Measurements from ENCODE around the gene FASN. TPM values are rescaled to one million over a fixed set of nuclear protein-coding genes. Genes with fewer than 3 reads are reported as not detected.

The FASN gene
- total RNA-seq, 2 donors from 2014 or later = 16.3 to 388 TPM

- DNase-seq = no peak
- ATAC-seq = no peak
- peaks cover 24% of the 10 kb centered on the region for H3K4me1 ChIP-seq
- 90 to 100% methylated on average over 5 to 15 of the region's 16 CpGs for WGBS, 2 donors
- TF ChIP-seq POLR2A (IDR thresholded peaks at IDR 0.05) (no peak), CTCF (IDR thresholded peaks at IDR 0.05) (no peak)
- H3K9me3 ChIP-seq = no peaks in the 10 kb centered on the region
- H3K4me3 ChIP-seq = no peak overlapping the region
- intact Hi-C loops (cut with DNase I) = loop anchor here (5.0 kb wide), 1 partner anchor 128 kb away; no protein-coding TSS in a partner anchor
- H3K27ac ChIP-seq = no peak overlapping the region
- no peaks in the 10 kb centered on the region for H3K27me3 ChIP-seq
- H3K36me3 ChIP-seq (replicated peaks in 1 of 2; ENCODE audit: insufficient read depth in 1 of 2, low read depth in 2 of 2) = no peaks in the 10 kb centered on the region
Measured at GRCh38 chr17:82029391-82029790, 68.6 kb downstream of the FASN start.

GRCh38 chr17:82028966-82029365 lies 69.1 kb downstream of the FASN start:
- Histone ChIP-seq H3K27ac (no peak overlapping the region), H3K9me3 (no peaks in the 10 kb centered on the region), H3K27me3 (no peaks in the 10 kb centered on the region), H3K36me3 (replicated peaks in 1 of 2; ENCODE audit: insufficient read depth in 1 of 2, low read depth in 2 of 2) (no peaks in the 10 kb centered on the region), H3K4me1 (peaks cover 29% of the 10 kb centered on the region), H3K4me3 (no peak overlapping the region)
- WGBS, 2 donors = 90 to 95% methylated on average over 7 to 9 of the region's 9 CpGs
- intact Hi-C loops (cut with DNase I) = loop anchor here (5.0 kb wide), 1 partner anchor 128 kb away; no protein-coding TSS in a partner anchor
- TF ChIP-seq POLR2A (IDR thresholded peaks at IDR 0.05) (no peak), CTCF (IDR thresholded peaks at IDR 0.05) (no peak)
- no peak for DNase-seq
- no peak for ATAC-seq

Other genes with a start within 250 kb of the FASN start
- 1,000 to 10,000 TPM; 1,462 to 4,394 TPM for gene P4HB, start 237.7 kb downstream of the FASN start, total RNA-seq
- gene ARHGDIA, start 226.9 kb downstream of the FASN start, total RNA-seq = 100 to 1,000 TPM; 109 to 141 TPM
- gene ALYREF, start 206.7 kb downstream of the FASN start, total RNA-seq = 10 to 100 TPM; 17.1 to 72.2 TPM
- 100 to 1,000 TPM in 1 of 2 donors, 10 to 100 TPM in 1; 58.1 to 111 TPM for gene ANAPC11, start 206.5 kb downstream of the FASN start, total RNA-seq
- gene NPB, start 196.0 kb downstream of the FASN start, total RNA-seq = 1 to 10 TPM in 1 of 2 donors, under 1 TPM in 1; 0.66 to 1.8 TPM
- gene PCYT2, start 186.8 kb downstream of the FASN start, total RNA-seq = 10 to 100 TPM; 13.0 to 25.1 TPM
- gene SIRT7, start 180.1 kb downstream of the FASN start, total RNA-seq = 10 to 100 TPM; 23.9 to 48.5 TPM
- 10 to 100 TPM in 1 of 2 donors, 1 to 10 TPM in 1; 8.3 to 14.5 TPM for gene MAFG, start 170.5 kb downstream of the FASN start, total RNA-seq
- gene PYCR1, start 160.9 kb downstream of the FASN start, total RNA-seq = 10 to 100 TPM; 38.2 to 54.2 TPM
- gene MYADML2, start 151.0 kb downstream of the FASN start, total RNA-seq = not detected
- under 1 TPM in 1 of 2 donors, not detected in 1; 0.33 TPM for gene NOTUM, start 137.0 kb downstream of the FASN start, total RNA-seq
- 10 to 100 TPM; 17.9 to 57.4 TPM for gene ASPSCR1, start 120.6 kb downstream of the FASN start, total RNA-seq
- gene CENPX, start 75.4 kb downstream of the FASN start, total RNA-seq = 10 to 100 TPM; 16.5 to 24.4 TPM
- gene LRRC45, start 74.9 kb downstream of the FASN start, total RNA-seq = 10 to 100 TPM in 1 of 2 donors, 1 to 10 TPM in 1; 8.0 to 36.3 TPM
- gene RAC3, start 66.6 kb downstream of the FASN start, total RNA-seq = 1 to 10 TPM in 1 of 2 donors, not detected in 1; 3.1 TPM
- 100 to 1,000 TPM in 1 of 2 donors, 10 to 100 TPM in 1; 82.2 to 205 TPM for gene DCXR, start 60.5 kb downstream of the FASN start, total RNA-seq
- gene RFNG, start 46.4 kb downstream of the FASN start, total RNA-seq = 10 to 100 TPM; 37.9 to 43.1 TPM
- 10 to 100 TPM; 63.0 to 86.4 TPM for gene GPS1, start 46.3 kb downstream of the FASN start, total RNA-seq
- gene DUS1L, start 32.4 kb downstream of the FASN start, total RNA-seq = 100 to 1,000 TPM in 1 of 2 donors, 10 to 100 TPM in 1; 76.0 to 128 TPM
- 10 to 100 TPM; 24.1 to 60.3 TPM for gene CCDC57, start 114.6 kb upstream of the FASN start, total RNA-seq
- 1 to 10 TPM; 2.0 to 5.4 TPM for gene SLC16A3, start 130.8 kb upstream of the FASN start, total RNA-seq
- 100 to 1,000 TPM in 1 of 2 donors, 10 to 100 TPM in 1; 37.6 to 116 TPM for gene CSNK1D, start 175.5 kb upstream of the FASN start, total RNA-seq
- not detected for gene CD7, start 219.4 kb upstream of the FASN start, total RNA-seq
- gene SECTM1, start 235.5 kb upstream of the FASN start, total RNA-seq = 1 to 10 TPM; 5.4 to 6.3 TPM

All from body of pancreas (tissue), 4 donors.